K562 (cell line): ENCODE measurements around the gene KIF23. TPM values are rescaled to one million over a fixed set of nuclear protein-coding genes. Genes with fewer than 3 reads are reported as not detected.

ENCODE experiments used
- ATF6 ChIP-seq: sonication (generic); formaldehyde crosslinking; IDR thresholded peaks from 2 replicates; pipeline ENCODE4 v1.4.0; 2020; ENCODE audit warnings: mild to moderate bottlenecking, missing genetic modification reagents
- CCNT2 ChIP-seq: IDR thresholded peaks from 2 replicates; pipeline ENCODE4 v1.6.1; 2011; ENCODE audit warnings: borderline replicate concordance, low read depth, mild to moderate bottlenecking, moderate library complexity, mixed read lengths, low read length; ENCODE audit not compliant: insufficient read length; ENCODE audit errors: extremely low read depth
- NFATC3 ChIP-seq: fragments of 450-650 bp; IDR thresholded peaks from 2 replicates; pipeline ENCODE4 v1.6.1; 2017; ENCODE audit warnings: mild to moderate bottlenecking
- RFX5 ChIP-seq: IDR thresholded peaks from 2 replicates; pipeline ENCODE4 v1.6.1; 2011; ENCODE audit warnings: low read depth, mild to moderate bottlenecking, improper control_type of control experiment, low read length
- SMAD4 ChIP-seq: fragments of 250-450 bp; sonication (Bioruptor Pico); conservative IDR thresholded peaks from 2 replicates; pipeline ENCODE4 v1.8.0; 2021; ENCODE audit warnings: inconsistent platforms, mild to moderate bottlenecking, moderate library complexity
- TAF15 ChIP-seq: fragments of 200-400 bp; formaldehyde crosslinking; IDR thresholded peaks from 2 replicates; pipeline ENCODE4 v1.6.1; 2017; ENCODE audit warnings: mild to moderate bottlenecking, low read depth, low read length, moderate library complexity
- VEZF1 ChIP-seq: fragments of 200-800 bp; sonication (Bioruptor generic); IDR thresholded peaks from 2 replicates; pipeline ENCODE4 v1.6.1; 2017; ENCODE audit warnings: missing genetic modification characterization, missing compliant biosample characterization
- ZNF146 ChIP-seq: IDR thresholded peaks from one replicate; pipeline ENCODE4 v1.6.1; 2018; ENCODE audit warnings: missing compliant biosample characterization; ENCODE audit not compliant: unreplicated experiment
- ZNF239 ChIP-seq: fragments of 250-450 bp; sonication (Bioruptor Pico); IDR thresholded peaks from 2 replicates; pipeline ENCODE4 v1.4.0; 2020; ENCODE audit warnings: mild to moderate bottlenecking
- polyA plus RNA-seq, 8 experiments: library from polyadenylated mRNA; depleted of rRNA in 4 of 8; stranded (reverse) in 5 of 8; unstranded in 3 of 8; fragments of >200 nt; fragmentation: Nextera tagmentation in 2 of 8; fragmentation: Illumina TruSeq in 1 of 8; extraction: Ambion mirVana in 2 of 8; extraction: Trizol in 1 of 8; gene quantifications; 2 replicates each; pipeline versions ENCODE4 v1.2.1 to v1.2.3, GENCODE V29; 2011 to 2014; ENCODE audit warnings: inconsistent platforms in 1 of 8, missing spikeins in 1 of 8
- total RNA-seq, 7 experiments: library from RNA; depleted of rRNA in 6 of 7; stranded (reverse); fragments of >200 nt in 6 of 7; fragmentation: Illumina TruSeq in 2 of 7; extraction: Trizol in 2 of 7; gene quantifications; 2 replicates each; pipeline versions ENCODE4 v1.2.1 to v1.2.3, GENCODE V29; 2011 to 2021; ENCODE audit warnings: low replicate concordance in 1 of 7
- TF ChIP-seq, protein P1 (sequence below): IDR thresholded peaks from 2 replicates; pipeline ENCODE4 v1.6.1; 2011; ENCODE audit warnings: borderline replicate concordance, low read depth, mild to moderate bottlenecking, moderate library complexity, low read length; ENCODE audit not compliant: insufficient read depth, poor library complexity, severe bottlenecking
- TF ChIP-seq, protein P2 (sequence below): sonication (generic); formaldehyde crosslinking; IDR thresholded peaks from 2 replicates; pipeline ENCODE4 v1.8.1; 2023; ENCODE audit warnings: missing genetic modification reagents, mild to moderate bottlenecking, borderline replicate concordance
- TF ChIP-seq, protein P3 (sequence below): fragments of 250-450 bp; sonication (Bioruptor Pico); IDR thresholded peaks from 2 replicates; pipeline ENCODE4 v1.5.0; 2021; ENCODE audit warnings: mild to moderate bottlenecking, borderline replicate concordance

Gene KIF23
- total and polyA plus RNA-seq, 9 of the 15 experiments (the other 6 are each of a cell fraction or from before 2014, with no cell fraction given) = 29.4 to 58.2 (median 41.9) TPM

GRCh38 chr15:69413822-69414700 is at the start of gene KIF23 (continued):
- TF ChIP-seq, protein P1, sequence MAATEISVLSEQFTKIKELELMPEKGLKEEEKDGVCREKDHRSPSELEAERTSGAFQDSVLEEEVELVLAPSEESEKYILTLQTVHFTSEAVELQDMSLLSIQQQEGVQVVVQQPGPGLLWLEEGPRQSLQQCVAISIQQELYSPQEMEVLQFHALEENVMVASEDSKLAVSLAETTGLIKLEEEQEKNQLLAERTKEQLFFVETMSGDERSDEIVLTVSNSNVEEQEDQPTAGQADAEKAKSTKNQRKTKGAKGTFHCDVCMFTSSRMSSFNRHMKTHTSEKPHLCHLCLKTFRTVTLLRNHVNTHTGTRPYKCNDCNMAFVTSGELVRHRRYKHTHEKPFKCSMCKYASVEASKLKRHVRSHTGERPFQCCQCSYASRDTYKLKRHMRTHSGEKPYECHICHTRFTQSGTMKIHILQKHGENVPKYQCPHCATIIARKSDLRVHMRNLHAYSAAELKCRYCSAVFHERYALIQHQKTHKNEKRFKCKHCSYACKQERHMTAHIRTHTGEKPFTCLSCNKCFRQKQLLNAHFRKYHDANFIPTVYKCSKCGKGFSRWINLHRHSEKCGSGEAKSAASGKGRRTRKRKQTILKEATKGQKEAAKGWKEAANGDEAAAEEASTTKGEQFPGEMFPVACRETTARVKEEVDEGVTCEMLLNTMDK = no peak
- TF ChIP-seq SMAD4 (CRISPR knock-in tag) (no peak), NFATC3 (no peak), VEZF1 (CRISPR knock-in tag) (no peak), RFX5 (no peak), ZNF239 (CRISPR knock-in tag) (no peak), CCNT2 (no peak), TAF15 (no peak), ATF6 (CRISPR knock-in tag) (peak; percentile 87; the same call in 1 of the 2 replicates), ZNF146 (CRISPR knock-in tag) (no peak)
- TF ChIP-seq, protein P2, sequence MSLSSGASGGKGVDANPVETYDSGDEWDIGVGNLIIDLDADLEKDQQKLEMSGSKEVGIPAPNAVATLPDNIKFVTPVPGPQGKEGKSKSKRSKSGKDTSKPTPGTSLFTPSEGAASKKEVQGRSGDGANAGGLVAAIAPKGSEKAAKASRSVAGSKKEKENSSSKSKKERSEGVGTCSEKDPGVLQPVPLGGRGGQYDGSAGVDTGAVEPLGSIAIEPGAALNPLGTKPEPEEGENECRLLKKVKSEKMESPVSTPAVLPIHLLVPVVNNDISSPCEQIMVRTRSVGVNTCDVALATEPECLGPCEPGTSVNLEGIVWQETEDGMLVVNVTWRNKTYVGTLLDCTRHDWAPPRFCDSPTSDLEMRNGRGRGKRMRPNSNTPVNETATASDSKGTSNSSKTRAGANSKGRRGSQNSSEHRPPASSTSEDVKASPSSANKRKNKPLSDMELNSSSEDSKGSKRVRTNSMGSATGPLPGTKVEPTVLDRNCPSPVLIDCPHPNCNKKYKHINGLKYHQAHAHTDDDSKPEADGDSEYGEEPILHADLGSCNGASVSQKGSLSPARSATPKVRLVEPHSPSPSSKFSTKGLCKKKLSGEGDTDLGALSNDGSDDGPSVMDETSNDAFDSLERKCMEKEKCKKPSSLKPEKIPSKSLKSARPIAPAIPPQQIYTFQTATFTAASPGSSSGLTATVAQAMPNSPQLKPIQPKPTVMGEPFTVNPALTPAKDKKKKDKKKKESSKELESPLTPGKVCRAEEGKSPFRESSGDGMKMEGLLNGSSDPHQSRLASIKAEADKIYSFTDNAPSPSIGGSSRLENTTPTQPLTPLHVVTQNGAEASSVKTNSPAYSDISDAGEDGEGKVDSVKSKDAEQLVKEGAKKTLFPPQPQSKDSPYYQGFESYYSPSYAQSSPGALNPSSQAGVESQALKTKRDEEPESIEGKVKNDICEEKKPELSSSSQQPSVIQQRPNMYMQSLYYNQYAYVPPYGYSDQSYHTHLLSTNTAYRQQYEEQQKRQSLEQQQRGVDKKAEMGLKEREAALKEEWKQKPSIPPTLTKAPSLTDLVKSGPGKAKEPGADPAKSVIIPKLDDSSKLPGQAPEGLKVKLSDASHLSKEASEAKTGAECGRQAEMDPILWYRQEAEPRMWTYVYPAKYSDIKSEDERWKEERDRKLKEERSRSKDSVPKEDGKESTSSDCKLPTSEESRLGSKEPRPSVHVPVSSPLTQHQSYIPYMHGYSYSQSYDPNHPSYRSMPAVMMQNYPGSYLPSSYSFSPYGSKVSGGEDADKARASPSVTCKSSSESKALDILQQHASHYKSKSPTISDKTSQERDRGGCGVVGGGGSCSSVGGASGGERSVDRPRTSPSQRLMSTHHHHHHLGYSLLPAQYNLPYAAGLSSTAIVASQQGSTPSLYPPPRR (CRISPR knock-in tag) = no peak
- TF ChIP-seq, protein P3, sequence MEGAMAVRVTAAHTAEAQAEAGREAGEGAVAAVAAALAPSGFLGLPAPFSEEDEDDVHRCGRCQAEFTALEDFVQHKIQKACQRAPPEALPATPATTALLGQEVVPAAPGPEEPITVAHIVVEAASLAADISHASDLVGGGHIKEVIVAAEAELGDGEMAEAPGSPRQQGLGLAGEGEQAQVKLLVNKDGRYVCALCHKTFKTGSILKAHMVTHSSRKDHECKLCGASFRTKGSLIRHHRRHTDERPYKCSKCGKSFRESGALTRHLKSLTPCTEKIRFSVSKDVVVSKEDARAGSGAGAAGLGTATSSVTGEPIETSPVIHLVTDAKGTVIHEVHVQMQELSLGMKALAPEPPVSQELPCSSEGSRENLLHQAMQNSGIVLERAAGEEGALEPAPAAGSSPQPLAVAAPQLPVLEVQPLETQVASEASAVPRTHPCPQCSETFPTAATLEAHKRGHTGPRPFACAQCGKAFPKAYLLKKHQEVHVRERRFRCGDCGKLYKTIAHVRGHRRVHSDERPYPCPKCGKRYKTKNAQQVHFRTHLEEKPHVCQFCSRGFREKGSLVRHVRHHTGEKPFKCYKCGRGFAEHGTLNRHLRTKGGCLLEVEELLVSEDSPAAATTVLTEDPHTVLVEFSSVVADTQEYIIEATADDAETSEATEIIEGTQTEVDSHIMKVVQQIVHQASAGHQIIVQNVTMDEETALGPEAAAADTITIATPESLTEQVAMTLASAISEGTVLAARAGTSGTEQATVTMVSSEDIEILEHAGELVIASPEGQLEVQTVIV (CRISPR knock-in tag) = no peak
